OCI-LY1 (cell line): ENCODE results near the gene NSRP1.

Experiments used
- EZH2 ChIP-seq: fragments of 200-600 bp; sonication (generic), shearing (Covaris generic); IDR thresholded peaks from 2 replicates; pipeline ENCODE4 v1.8.0; 2017; ENCODE audit warnings: borderline replicate concordance, mixed run types, mild to moderate bottlenecking, antibody characterized with exemption, low read length, moderate library complexity, mixed read lengths
- TF ChIP-seq, protein P1 (sequence below): fragments of 200-600 bp; sonication (generic), shearing (Covaris generic); IDR thresholded peaks from 2 replicates; pipeline ENCODE4 v1.5.1; 2017; ENCODE audit warnings: mild to moderate bottlenecking, antibody characterized with exemption, low read length, moderate library complexity, mixed read lengths

GRCh38 chr17:30130121-30130520 lies 13.5 kb downstream of the NSRP1 start:
- TF ChIP-seq, protein P1, sequence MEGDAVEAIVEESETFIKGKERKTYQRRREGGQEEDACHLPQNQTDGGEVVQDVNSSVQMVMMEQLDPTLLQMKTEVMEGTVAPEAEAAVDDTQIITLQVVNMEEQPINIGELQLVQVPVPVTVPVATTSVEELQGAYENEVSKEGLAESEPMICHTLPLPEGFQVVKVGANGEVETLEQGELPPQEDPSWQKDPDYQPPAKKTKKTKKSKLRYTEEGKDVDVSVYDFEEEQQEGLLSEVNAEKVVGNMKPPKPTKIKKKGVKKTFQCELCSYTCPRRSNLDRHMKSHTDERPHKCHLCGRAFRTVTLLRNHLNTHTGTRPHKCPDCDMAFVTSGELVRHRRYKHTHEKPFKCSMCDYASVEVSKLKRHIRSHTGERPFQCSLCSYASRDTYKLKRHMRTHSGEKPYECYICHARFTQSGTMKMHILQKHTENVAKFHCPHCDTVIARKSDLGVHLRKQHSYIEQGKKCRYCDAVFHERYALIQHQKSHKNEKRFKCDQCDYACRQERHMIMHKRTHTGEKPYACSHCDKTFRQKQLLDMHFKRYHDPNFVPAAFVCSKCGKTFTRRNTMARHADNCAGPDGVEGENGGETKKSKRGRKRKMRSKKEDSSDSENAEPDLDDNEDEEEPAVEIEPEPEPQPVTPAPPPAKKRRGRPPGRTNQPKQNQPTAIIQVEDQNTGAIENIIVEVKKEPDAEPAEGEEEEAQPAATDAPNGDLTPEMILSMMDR, result no peak
- TF ChIP-seq EZH2, result no peak
